Measurements from ENCODE around the gene MCCD1. TPM values are rescaled to one million over a fixed set of nuclear protein-coding genes. Genes with fewer than 3 reads are reported as not detected.
A peak's percentile ranks its signal among the peaks of the same experiment; 100 is the strongest.

Gene MCCD1
- total RNA-seq, 1 experiment from 2014 or later, result not detected

DNA sequence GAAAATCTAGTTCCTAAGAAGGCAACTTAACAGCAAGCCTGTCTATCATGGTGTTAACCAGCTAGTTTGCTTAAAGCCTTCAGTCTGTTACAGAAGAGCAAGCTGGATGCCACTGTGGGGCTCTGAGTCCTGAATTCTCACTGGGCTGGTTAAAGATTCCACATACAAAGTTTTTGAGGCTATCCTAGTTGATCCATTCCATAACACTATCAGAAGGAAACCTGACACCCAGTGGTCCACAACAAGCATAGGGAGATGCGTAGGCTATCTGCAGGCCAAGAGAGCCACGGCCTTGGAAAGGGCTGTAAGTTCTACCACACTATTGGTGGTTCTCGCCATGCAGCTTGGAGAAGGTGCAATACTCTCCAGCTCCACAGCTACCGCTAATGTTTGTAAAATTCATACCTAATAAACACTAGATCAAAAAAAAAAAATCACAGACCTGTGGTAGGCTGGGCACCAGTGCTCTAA is 420 bp upstream of the MCCD1 start:
- Mint-ChIP-seq H3K4me3 (no peak overlapping the region), H3K36me3 (peaks cover 37% of the 10 kb centered on the region), H3K9me3 (no peaks in the 10 kb centered on the region), H3K4me1 (peaks cover 32% of the 10 kb centered on the region), H3K27ac (peak overlapping the region; percentile 93), H3K27me3 (ENCODE audit: low read depth) (no peaks in the 10 kb centered on the region)
- no peak for TF ChIP-seq ZNF532 (CRISPR knock-in tag; IDR thresholded peaks at IDR 0.05; ENCODE audit: borderline replicate concordance)
- TF ChIP-seq ZNF138 (CRISPR knock-in tag; conservative IDR thresholded peaks at IDR 0.05), result no peak
- TF ChIP-seq IRF1 (CRISPR knock-in tag; IDR thresholded peaks at IDR 0.05), result no peak
- ATAC-seq (peak; percentile 13), DNase-seq (ENCODE audit: low spot score) (no peak)
- ChIA-PET CTCF (interaction anchor here (0.6 to 1.9 kb wide), 8 partner anchors 10 to 667 kb away, joined by 3 to 6 read pairs (median 4); partner anchors contain the start of gene MICB), POLR2A (interaction anchor here (1.9 to 2.2 kb wide), 4 partner anchors 12 to 31 kb away, joined by 8 to 17 read pairs (median 11); partner anchors contain the start of genes ATP6V1G2, DDX39B, MICB and NFKBIL1)

- Mint-ChIP-seq H3K27me3 (ENCODE audit: low read depth) (no peaks in the 10 kb centered on the region), H3K9me3 (no peaks in the 10 kb centered on the region), H3K36me3 (peaks cover 49% of the 10 kb centered on the region), H3K27ac (peak overlapping the region; percentile 65; the same call in 1 of the 2 replicates), H3K4me3 (no peak overlapping the region), H3K4me1 (peaks cover 36% of the 10 kb centered on the region)
- ATAC-seq (peak; percentile 31), DNase-seq (ENCODE audit: low spot score) (no peak)
- CTCF ChIA-PET, result interaction anchor here (0.9 to 1.9 kb wide), 7 partner anchors 17 to 87 kb away, joined by 3 to 10 read pairs (median 3); partner anchors contain the start of genes ATP6V1G2 and MICB
- POLR2A ChIA-PET, result interaction anchor here (0.9 to 2.2 kb wide), 5 partner anchors 12 to 35 kb away, joined by 3 to 17 read pairs (median 9); partner anchors contain the start of genes ATP6V1G2, DDX39B, MICB and NFKBIL1
- no peak for TF ChIP-seq ZNF416 (CRISPR knock-in tag; IDR thresholded peaks at IDR 0.05)
- no peak for TF ChIP-seq CREM (CRISPR knock-in tag; IDR thresholded peaks at IDR 0.05)
- TF ChIP-seq, protein P1, sequence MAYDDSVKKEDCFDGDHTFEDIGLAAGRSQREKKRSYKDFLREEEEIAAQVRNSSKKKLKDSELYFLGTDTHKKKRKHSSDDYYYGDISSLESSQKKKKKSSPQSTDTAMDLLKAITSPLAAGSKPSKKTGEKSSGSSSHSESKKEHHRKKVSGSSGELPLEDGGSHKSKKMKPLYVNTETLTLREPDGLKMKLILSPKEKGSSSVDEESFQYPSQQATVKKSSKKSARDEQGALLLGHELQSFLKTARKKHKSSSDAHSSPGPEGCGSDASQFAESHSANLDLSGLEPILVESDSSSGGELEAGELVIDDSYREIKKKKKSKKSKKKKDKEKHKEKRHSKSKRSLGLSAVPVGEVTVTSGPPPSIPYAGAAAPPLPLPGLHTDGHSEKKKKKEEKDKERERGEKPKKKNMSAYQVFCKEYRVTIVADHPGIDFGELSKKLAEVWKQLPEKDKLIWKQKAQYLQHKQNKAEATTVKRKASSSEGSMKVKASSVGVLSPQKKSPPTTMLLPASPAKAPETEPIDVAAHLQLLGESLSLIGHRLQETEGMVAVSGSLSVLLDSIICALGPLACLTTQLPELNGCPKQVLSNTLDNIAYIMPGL (CRISPR knock-in tag; IDR thresholded peaks at IDR 0.05), result no peak
- TF ChIP-seq ZBTB43 (CRISPR knock-in tag; IDR thresholded peaks at IDR 0.05), result no peak
- TF ChIP-seq ZNF263 (CRISPR knock-in tag; IDR thresholded peaks at IDR 0.05; ENCODE audit: low read depth), result no peak
- TF ChIP-seq ERG (CRISPR knock-in tag; IDR thresholded peaks at IDR 0.05), result 0 out of 2 replicates have a peak, but pooled peaks have one; percentile 8
- TF ChIP-seq ZNF317 (CRISPR knock-in tag; IDR thresholded peaks at IDR 0.05; ENCODE audit: borderline replicate concordance, low read depth), result no peak
- TF ChIP-seq TEAD4 (CRISPR knock-in tag; IDR thresholded peaks at IDR 0.05), result no peak
- no peak for TF ChIP-seq ATF6 (CRISPR knock-in tag; IDR thresholded peaks at IDR 0.05)
- TF ChIP-seq OVOL2 (CRISPR knock-in tag; IDR thresholded peaks at IDR 0.05; ENCODE audit: borderline replicate concordance), result no peak
- TF ChIP-seq SMAD4 (CRISPR knock-in tag; IDR thresholded peaks at IDR 0.05), result no peak
- no peak for TF ChIP-seq ZNF232 (CRISPR knock-in tag; IDR thresholded peaks at IDR 0.05)
- TF ChIP-seq, protein P2, sequence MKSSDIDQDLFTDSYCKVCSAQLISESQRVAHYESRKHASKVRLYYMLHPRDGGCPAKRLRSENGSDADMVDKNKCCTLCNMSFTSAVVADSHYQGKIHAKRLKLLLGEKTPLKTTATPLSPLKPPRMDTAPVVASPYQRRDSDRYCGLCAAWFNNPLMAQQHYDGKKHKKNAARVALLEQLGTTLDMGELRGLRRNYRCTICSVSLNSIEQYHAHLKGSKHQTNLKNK (CRISPR knock-in tag; IDR thresholded peaks at IDR 0.05), result no peak
- TF ChIP-seq ZNF671 (CRISPR knock-in tag; IDR thresholded peaks at IDR 0.05), result peak; percentile 41
- TF ChIP-seq NR3C1 (CRISPR knock-in tag; conservative IDR thresholded peaks at IDR 0.05; ENCODE audit: low read depth), result no peak
- TF ChIP-seq ZNF423 (CRISPR knock-in tag; IDR thresholded peaks at IDR 0.05), result no peak
- TF ChIP-seq HMGA2 (CRISPR knock-in tag; IDR thresholded peaks at IDR 0.05), result no peak
- no peak for TF ChIP-seq IRF2 (CRISPR knock-in tag; IDR thresholded peaks at IDR 0.05; ENCODE audit: borderline replicate concordance, low read depth)
- peak; percentile 53 for TF ChIP-seq PRRX2 (CRISPR knock-in tag; IDR thresholded peaks at IDR 0.05)
These were observed 778 bp downstream of the MCCD1 start for GRCh38 chr6:31529329-31530150.
